Lower leg skin (tissue), 4 donors: ENCODE data around the gene GATAD2B. TPM values are rescaled to one million over a fixed set of nuclear protein-coding genes. Genes with fewer than 3 reads are reported as not detected.

Source experiments
- DNase-seq, 2 donors: peaks; one replicate each; pipeline ENCODE4 v3.0.0-alpha.2; 2019; ENCODE audit warnings: low spot score in 2 of 2
- H3K4me3 ChIP-seq: fragments of 200-600 bp; sonication (generic); 2 replicates; pipeline ENCODE4 v1.5.1; 2017; ENCODE audit warnings: mild to moderate bottlenecking, low read depth; ENCODE audit not compliant: poor library complexity, severe bottlenecking
- POLR2A ChIP-seq, 2 donors: fragments of 450-650 bp; IDR thresholded peaks; one replicate each; pipeline ENCODE4 v1.6.1; 2016 to 2017; ENCODE audit warnings: antibody characterized with exemption in 2 of 2, mild to moderate bottlenecking in 1 of 2, moderate library complexity in 1 of 2
- WGBS, 2 donors: methylation state at CpG; one replicate each; pipeline ENCODE4 v1.1.5; 2018; 5-methylcytosine and 5-hydroxymethylcytosine counted together
- intact Hi-C: fragments of 100-400 bp; cut with DNase I; formaldehyde crosslinking; loops from one replicate; pipeline ENCODE4 v1.15.0; 2023; ENCODE audit warnings: low total_unique reads
- total RNA-seq, 4 donors: library from RNA; depleted of rRNA; stranded (reverse); fragments of >200 nt; gene quantifications; one replicate each; pipeline ENCODE4 v1.1.0, GENCODE V29; 2016
- TF ChIP-seq, protein P1 (sequence below), 3 donors: fragments of 450-650 bp; IDR thresholded peaks; one replicate each; pipeline ENCODE4 v1.5.1; 2016; ENCODE audit warnings: antibody characterized with exemption in 3 of 3, mild to moderate bottlenecking in 3 of 3, moderate library complexity in 2 of 3

The GATAD2B gene
- total RNA-seq, 4 donors from 2014 or later, result 24.1 to 49.3 (median 29.3) TPM

DNA sequence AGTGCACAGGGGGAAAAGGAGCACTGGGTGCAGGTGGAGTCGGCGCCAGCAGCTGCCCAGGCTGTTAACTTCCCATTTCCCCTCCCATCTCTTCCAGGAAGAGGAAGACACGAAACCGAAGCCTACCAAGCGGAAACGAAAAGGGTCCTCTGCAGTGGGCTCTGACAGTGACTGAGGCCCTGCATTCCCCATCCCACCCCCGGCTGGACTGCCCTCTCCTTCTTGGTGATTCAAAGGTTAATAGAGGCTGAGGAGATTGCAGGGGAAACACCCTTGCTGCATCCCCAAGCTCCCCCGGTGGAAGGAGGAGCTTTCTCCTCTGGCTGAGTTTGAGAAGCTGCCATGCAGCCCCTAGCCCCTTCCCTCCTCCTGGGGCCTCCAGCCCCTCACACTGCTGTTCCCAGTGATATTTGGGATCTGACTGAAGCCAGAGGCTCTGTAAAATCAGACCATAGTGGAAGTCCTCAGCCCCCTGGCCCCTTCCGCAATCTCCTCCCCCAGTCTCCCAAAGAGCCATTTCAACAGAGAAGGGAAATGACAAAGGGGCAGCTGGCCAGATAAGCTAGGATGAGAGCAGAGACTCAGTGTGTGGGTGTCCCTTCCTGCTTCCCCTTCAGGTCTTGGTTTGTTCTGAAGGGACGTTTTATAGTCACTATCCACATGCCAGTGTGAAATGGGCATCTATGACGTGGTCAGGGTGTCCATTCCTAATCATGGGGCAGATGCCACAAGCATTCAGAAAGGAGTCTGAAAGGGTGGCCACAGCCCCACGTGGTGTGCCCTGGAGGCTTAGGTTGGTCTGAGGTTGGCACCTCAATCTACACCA is 149.5 kb downstream of the GATAD2B start:
- 57 to 67% methylated on average over 12 of the region's 12 CpGs for WGBS, 2 donors
- DNase-seq, result peak in 1 of 2 donors; percentile 85
- TF ChIP-seq POLR2A (IDR thresholded peaks at IDR 0.05), result no peak
- TF ChIP-seq, protein P1, sequence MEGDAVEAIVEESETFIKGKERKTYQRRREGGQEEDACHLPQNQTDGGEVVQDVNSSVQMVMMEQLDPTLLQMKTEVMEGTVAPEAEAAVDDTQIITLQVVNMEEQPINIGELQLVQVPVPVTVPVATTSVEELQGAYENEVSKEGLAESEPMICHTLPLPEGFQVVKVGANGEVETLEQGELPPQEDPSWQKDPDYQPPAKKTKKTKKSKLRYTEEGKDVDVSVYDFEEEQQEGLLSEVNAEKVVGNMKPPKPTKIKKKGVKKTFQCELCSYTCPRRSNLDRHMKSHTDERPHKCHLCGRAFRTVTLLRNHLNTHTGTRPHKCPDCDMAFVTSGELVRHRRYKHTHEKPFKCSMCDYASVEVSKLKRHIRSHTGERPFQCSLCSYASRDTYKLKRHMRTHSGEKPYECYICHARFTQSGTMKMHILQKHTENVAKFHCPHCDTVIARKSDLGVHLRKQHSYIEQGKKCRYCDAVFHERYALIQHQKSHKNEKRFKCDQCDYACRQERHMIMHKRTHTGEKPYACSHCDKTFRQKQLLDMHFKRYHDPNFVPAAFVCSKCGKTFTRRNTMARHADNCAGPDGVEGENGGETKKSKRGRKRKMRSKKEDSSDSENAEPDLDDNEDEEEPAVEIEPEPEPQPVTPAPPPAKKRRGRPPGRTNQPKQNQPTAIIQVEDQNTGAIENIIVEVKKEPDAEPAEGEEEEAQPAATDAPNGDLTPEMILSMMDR (IDR thresholded peaks at IDR 0.05), result no peak
- H3K4me3 ChIP-seq, result no peak overlapping the region
- intact Hi-C loops, result no loop called here

DNA sequence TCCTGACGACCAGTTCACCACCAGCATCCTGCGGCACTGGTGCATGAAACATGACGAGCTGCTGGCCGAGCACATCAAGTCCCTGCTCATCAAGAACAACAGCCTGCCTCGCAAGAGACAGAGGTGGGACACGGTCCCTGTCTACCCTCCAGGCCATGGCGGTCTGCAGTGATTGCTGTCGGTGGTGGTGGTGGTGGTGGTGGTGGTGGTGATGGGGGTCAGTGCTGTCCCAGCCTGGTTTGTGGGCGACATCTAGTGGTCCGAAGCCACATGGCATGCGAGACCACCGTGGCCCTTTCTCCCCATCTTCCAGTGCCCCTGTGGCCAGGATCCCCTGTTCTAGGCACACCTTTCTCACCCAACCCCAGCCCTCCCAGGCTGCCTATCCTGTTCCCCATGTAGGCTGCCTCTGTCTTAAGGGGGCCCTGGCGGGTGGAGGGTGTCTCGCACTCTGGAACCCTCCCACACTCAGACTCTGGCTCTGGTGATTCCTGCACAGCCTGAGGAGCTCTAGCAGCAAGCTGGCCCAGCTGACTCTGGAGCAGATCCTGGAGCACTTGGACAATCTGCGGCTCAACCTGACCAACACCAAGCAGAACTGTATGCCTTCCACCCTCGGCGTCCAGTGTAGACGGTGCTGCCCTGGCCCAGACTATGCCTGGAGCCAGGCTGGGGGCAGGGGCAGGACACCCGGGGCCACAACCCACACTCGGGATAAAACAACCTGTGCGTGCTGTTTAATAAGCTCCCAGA is 150.8 kb downstream of the GATAD2B start:
- intact Hi-C loops, result no loop called here
- no peak for DNase-seq
- TF ChIP-seq, protein P1 (IDR thresholded peaks at IDR 0.05), result no peak
- TF ChIP-seq POLR2A (IDR thresholded peaks at IDR 0.05), result no peak
- WGBS, 2 donors, result 67 to 78% methylated on average over 19 to 20 of the region's 21 CpGs
- no peak overlapping the region for H3K4me3 ChIP-seq

DNA sequence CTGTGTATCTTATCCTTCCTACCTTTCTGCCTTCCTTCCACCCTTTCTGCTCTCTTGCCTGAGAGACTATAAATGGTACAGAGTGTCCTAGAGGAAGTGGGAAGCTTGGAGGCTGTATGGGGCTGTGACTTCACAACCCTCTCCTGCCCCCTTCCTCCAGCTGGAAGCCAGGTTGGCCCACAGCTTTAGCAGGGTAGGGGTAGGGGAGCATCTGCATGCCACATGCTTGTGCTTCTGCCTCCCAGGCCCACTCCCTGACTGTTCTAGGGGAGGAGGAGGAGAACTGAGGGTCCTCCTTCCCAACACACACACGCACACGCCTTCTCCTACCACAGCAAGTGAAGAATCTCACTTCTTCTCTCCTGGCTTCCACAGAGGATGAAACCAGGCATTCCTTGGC is 151.5 kb downstream of the GATAD2B start:
- no peak overlapping the region for H3K4me3 ChIP-seq
- intact Hi-C loops, result no loop called here
- TF ChIP-seq, protein P1 (IDR thresholded peaks at IDR 0.05), result no peak
- no peak for TF ChIP-seq POLR2A (IDR thresholded peaks at IDR 0.05)
- no peak for DNase-seq
- 97 to 100% methylated on average over 2 of the region's 2 CpGs for WGBS, 2 donors

DNA sequence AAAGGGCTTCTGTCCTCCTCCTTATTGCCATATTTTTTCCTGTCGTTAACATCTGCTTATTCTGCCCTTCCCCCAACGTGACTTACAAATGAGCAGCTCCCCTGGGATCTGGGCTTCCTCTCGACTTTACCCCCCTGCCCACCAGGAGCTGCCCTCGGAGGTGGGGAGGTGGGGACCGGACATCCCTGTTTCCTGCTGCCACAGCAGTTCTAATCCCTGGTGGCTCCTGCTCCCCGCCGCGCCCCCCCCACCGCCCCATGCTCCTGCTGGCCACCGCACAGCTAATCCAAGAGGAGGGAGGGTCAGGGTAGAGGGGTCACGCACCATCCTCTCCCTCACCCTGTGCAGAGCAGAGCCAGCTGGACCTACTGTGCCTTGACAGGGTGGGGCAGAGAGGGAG is 152.0 kb downstream of the GATAD2B start:
- no peak overlapping the region for H3K4me3 ChIP-seq
- 54 to 81% methylated on average over 10 to 11 of the region's 11 CpGs for WGBS, 2 donors
- TF ChIP-seq, protein P1 (IDR thresholded peaks at IDR 0.05), result no peak
- no peak for TF ChIP-seq POLR2A (IDR thresholded peaks at IDR 0.05)
- intact Hi-C loops, result no loop called here
- DNase-seq, result no peak

DNA sequence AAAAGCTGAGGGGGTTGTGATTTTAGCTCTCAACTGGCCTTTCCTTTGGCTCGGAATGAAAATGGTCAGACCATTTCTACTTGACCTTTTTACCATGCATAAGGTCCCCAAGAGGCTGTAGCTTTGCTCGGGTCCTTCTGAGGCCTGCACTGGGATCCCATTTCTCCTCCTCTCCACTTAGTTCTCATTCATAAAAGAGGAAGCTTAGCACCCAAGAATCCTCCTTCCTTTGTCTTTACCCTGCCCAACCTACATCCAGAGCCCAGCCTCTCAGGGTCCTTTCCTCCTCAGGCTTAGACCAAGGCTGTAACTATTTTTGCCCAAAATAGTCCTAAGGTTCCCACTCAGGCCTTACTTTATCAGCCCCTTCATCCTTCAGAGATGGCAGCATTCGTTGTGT is 153.6 kb downstream of the GATAD2B start:
- DNase-seq, result no peak
- TF ChIP-seq POLR2A (IDR thresholded peaks at IDR 0.05), result no peak
- TF ChIP-seq, protein P1 (IDR thresholded peaks at IDR 0.05), result no peak
- intact Hi-C loops, result loop anchor here (10.0 kb wide), 1 partner anchor 254 kb away; no protein-coding TSS in a partner anchor
- 82 to 89% methylated on average over 3 of the region's 3 CpGs for WGBS, 2 donors
- no peak overlapping the region for H3K4me3 ChIP-seq
